Activated naive CD4-positive, alpha-beta T cell treated with anti-CD3 and anti-CD28 coated beads, Interleukin-2, amount 50 U/mL, for 24 hours (primary cell): ENCODE data around the gene FAM193A.
"Not testable (repeated sequence)": the region's sequence is repeated elsewhere in the genome, so short reads cannot be mapped to it uniquely, and the experiment has no call there.

ENCODE experiments used
- H3K27ac Mint-ChIP-seq: one replicate; pipeline ENCODE4 v1.8.0; 2021; ENCODE audit warnings: mild to moderate bottlenecking, mixed read lengths
- H3K27me3 Mint-ChIP-seq: one replicate; pipeline ENCODE4 v1.8.0; 2021; ENCODE audit warnings: mixed read lengths
- H3K36me3 Mint-ChIP-seq: one replicate; pipeline ENCODE4 v1.8.0; 2021; ENCODE audit warnings: mixed read lengths
- H3K4me1 Mint-ChIP-seq: one replicate; pipeline ENCODE4 v1.8.0; 2021; ENCODE audit warnings: mixed read lengths
- H3K4me3 Mint-ChIP-seq: one replicate; pipeline ENCODE4 v1.8.0; 2021; ENCODE audit warnings: mild to moderate bottlenecking, mixed read lengths
- H3K9me3 Mint-ChIP-seq: one replicate; pipeline ENCODE4 v1.8.0; 2021; ENCODE audit warnings: mixed read lengths

FAM193A gene

DNA sequence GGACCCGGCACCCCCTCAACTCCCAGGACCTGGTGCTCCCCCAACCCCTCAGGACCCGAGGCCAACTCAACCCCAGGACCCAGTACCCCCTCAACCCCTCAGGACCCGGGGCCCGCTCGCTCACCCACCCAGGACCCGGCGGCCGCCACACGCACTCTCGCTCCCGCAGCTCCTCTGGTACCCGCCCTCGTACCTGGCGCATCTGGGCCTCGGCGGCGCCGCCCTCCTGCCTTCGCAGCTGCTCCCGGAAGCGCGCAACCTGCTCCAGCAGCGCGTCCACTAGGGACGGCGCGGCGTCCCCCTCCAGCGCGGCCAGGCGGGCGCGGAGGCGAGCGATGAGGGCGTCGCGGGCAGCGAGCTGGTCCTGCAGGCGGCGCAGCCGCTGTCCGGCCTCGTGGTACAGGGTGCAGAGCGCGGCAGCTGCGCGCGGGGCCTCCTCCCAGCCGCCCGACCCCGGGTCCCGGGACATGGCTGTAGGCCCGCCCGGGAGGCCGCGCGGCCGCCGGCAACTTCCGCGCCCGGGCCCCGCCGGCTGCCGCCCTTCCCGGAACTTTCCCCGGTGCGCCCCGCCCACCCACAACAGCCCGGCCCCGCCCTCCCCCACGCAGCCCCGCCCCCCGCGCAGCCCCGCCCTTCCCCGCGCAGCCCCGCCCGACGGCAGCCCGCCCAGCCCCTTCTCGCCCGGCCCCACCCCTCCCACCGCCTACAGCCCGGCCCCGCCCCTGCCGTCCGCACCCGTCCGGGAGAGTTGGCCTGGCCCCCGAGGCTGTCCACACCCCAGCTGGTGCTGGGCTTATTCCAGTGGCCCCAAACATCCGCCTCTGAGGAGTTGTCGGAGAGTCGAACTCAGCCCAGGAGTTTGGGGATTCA lies 219.6 kb downstream of the FAM193A start, which contains the start of gene TNIP2:
TNIP2 (minus strand) TSS at position 516 of the 870 bp plus-strand sequence; CDS start at position 469, 47 bp downstream.
- peak within 1 kb of the TSS; percentile 92 for H3K27ac Mint-ChIP-seq
- peaks cover 25% of the 10 kb centered on the region for H3K4me1 Mint-ChIP-seq
- H3K9me3 Mint-ChIP-seq = no peaks in the 10 kb centered on the region
- H3K36me3 Mint-ChIP-seq = no peaks in the 10 kb centered on the region
- no peaks in the 10 kb centered on the region for H3K27me3 Mint-ChIP-seq
- H3K4me3 Mint-ChIP-seq = peak within 1 kb of the TSS; percentile 91

DNA sequence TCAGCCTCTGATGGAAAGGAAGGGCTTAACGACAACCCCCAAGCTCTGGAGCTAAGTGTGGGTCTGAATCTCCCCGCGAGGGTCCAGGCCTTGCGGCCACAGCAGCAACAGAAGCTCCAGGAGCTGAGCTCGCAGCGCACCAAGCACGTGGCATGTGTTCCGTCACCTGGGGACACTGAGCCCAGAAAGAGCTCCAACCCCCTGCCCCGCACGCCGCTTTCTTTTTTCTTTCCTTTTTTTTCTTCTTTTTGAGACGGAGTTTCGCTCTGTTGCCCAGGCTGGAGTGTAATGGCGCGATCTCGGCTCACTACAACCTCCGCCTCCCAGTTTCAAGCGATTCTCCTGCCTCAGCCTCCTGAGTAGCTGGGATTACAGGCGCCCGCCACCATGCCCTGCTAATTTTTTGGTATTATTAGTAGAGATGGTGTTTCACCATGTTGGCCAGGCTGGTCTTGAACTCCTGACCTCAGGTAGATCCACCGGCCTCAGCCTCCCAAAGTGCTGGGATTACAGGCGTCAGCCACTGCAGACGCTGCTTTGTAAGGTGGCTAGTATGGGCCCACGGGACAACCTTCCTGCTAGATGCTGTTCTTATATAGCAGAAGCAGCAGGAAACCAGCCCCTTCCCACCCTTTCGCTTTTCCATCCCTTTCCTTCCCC lies 220.4 kb downstream of the FAM193A start:
- peaks cover 23% of the 10 kb centered on the region for H3K4me1 Mint-ChIP-seq
- H3K27ac Mint-ChIP-seq = peak overlapping the region; percentile 73
- H3K36me3 Mint-ChIP-seq = no peaks in the 10 kb centered on the region
- peak overlapping the region; percentile 82 for H3K4me3 Mint-ChIP-seq
- no peaks in the 10 kb centered on the region for H3K27me3 Mint-ChIP-seq
- no peaks in the 10 kb centered on the region for H3K9me3 Mint-ChIP-seq

DNA sequence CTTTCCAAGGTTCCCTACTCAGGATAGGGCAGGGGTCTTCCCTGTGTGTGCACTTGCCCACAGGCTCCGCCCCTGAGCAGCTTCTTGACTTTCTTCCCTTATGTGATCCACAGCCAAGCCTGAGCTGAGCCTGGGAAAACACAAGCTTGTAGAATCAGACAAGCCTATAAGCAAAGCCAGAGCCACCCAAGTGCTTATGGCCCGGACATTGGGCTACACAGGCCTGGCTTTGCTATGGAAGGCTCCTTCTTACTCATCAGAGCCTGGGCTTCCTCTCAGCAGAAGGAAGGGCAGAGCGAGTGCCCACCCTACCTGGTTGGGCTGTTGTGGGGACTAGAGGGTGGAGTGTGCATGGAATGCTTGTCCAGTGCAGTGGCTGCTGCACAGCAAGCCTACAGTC lies 221.0 kb downstream of the FAM193A start:
- Mint-ChIP-seq H3K9me3 (no peaks in the 10 kb centered on the region), H3K27me3 (no peaks in the 10 kb centered on the region), H3K4me1 (peaks cover 19% of the 10 kb centered on the region), H3K4me3 (peak overlapping the region; percentile 51), H3K36me3 (no peaks in the 10 kb centered on the region), H3K27ac (peak overlapping the region; percentile 73)

DNA sequence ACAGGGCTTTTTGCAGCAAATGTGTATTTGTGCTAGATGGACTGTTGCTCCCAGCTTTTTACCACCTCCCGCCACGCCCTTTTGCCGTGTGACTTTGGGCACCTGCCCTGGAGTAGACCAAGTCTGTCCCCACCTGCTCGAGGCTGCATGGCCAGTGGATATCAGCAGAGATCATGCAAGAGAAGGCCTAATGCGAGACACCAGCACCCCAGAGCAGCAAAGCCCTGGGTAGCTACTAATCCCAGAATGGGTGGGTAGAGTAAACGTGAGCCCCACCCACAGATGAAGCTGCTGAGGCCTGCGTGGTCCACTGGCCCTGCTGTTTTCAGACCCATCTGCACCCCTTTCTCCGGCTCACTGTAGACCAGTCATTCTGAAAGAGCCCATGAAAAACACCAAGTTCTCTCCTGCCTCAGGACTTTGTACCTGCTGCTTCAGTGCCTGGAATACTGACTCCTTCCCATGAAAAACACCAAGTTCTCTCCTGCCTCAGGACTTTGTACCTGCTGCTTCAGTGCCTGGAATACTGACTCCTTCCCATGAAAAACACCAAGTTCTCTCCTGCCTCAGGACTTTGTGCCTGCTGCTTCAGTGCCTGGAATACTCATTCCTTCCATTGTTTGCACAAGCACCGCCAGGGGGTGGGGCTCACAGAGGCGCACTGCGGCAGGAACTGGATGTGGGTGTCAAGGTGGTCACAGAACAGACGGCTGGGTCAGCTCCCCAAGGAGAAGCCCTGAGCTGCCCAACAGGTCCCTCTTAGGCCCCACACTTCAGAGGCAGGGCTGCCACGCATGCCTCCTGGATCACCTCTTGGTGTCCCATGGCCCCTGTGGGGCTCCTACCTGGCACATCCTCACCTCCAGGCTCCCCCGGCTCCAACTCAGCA lies 224.8 kb downstream of the FAM193A start:
- no peaks in the 10 kb centered on the region for H3K9me3 Mint-ChIP-seq
- no peaks in the 10 kb centered on the region for H3K27me3 Mint-ChIP-seq
- no peaks in the 10 kb centered on the region for H3K4me1 Mint-ChIP-seq
- H3K27ac Mint-ChIP-seq = no peak overlapping the region
- H3K4me3 Mint-ChIP-seq = no peak overlapping the region
- H3K36me3 Mint-ChIP-seq = no peaks in the 10 kb centered on the region

DNA sequence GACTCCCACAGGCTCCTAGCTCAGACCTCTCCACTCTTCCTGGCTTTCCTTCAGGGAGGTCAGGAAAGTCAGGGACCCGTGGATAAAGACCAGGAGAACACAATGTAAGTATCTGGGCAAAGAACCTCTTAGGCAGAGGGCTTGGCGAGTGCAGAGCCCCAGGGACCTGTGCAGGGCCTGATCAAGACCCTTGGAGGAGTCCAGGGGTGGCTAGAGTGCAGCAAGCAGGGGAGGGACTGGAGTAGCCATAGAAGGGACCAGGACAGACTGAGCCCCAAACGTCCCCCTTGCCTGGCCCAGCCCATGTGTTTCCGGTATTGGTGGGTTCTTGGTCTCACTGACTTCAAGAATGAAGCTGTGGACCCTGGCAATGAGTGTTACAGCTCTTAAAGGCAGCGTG lies 225.6 kb downstream of the FAM193A start:
- H3K27me3 Mint-ChIP-seq = no peaks in the 10 kb centered on the region
- H3K36me3 Mint-ChIP-seq = no peaks in the 10 kb centered on the region
- H3K4me1 Mint-ChIP-seq = no peaks in the 10 kb centered on the region
- H3K4me3 Mint-ChIP-seq = no peak overlapping the region
- no peaks in the 10 kb centered on the region for H3K9me3 Mint-ChIP-seq
- no peak overlapping the region for H3K27ac Mint-ChIP-seq

DNA sequence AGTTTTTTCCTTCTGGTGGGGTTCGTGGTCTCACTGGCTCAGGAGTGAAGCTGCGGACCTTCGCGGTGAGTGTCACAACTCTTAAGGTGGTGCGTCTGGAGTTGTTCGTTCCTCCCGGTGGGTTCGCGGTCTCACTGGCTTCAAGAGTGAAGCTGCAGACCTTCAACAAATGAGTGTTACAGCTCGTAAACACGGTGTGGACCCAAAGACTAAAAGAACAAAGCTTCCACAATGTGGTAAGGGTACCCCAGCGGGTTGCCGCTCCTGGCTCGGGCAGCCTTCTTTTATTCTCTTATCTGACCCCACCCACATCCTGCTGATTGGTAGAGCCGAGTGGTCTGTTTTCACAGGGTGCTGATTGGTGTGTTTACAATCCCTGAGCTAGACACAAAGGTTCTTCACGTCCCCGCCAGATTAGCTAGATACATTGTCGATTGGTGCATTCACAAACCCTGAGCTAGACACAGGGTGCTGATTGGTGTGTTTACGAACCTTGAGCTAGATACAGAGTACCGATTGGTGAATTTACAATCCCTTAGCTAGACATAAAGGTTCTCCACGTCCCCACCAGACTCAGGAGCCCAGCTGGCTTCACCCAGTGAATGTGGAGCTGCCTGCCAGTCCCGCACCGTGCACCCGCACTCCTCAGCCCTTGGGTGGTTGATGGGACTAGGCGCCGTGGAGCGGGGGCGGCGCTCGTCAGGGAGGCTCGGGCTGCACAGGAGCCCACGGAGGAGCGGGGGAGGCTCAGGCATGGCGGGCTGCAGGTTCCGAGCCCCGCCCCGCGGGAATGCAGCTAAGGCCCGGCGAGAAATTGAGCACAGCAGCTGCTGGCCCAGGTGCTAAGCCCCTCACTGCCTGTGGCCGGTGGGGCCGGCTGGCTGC lies 226.3 kb downstream of the FAM193A start:
- not testable (repeated sequence) for H3K27me3 Mint-ChIP-seq, H3K27ac Mint-ChIP-seq, H3K36me3 Mint-ChIP-seq, H3K4me3 Mint-ChIP-seq, H3K9me3 Mint-ChIP-seq, H3K4me1 Mint-ChIP-seq

DNA sequence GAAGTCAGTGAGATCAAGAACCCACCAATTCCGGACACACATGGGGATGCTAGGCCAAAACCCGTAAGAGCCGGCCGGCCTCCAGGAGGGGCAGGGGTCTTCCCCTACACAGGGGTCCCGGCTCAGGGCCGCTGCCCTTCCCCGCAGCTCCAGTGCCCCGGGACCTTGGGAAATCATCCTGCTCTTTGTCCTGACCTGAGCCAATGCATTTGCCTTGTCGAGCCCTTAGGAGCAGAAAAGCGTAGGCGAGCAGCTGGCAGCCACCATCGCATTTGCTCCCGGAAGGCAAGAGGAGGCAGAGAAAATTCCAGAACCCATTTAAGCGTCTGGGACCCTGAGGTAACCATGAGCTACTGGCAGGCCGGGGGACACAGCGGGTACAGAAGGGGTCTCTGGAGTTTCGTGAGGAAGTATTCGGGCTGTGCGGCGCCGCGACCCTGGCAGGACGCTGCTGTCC lies 227.1 kb downstream of the FAM193A start:
- no peaks in the 10 kb centered on the region for H3K9me3 Mint-ChIP-seq
- H3K27me3 Mint-ChIP-seq = no peaks in the 10 kb centered on the region
- H3K4me3 Mint-ChIP-seq = peak overlapping the region; percentile 44
- no peaks in the 10 kb centered on the region for H3K36me3 Mint-ChIP-seq
- H3K4me1 Mint-ChIP-seq = no peaks in the 10 kb centered on the region
- no peak overlapping the region for H3K27ac Mint-ChIP-seq

DNA sequence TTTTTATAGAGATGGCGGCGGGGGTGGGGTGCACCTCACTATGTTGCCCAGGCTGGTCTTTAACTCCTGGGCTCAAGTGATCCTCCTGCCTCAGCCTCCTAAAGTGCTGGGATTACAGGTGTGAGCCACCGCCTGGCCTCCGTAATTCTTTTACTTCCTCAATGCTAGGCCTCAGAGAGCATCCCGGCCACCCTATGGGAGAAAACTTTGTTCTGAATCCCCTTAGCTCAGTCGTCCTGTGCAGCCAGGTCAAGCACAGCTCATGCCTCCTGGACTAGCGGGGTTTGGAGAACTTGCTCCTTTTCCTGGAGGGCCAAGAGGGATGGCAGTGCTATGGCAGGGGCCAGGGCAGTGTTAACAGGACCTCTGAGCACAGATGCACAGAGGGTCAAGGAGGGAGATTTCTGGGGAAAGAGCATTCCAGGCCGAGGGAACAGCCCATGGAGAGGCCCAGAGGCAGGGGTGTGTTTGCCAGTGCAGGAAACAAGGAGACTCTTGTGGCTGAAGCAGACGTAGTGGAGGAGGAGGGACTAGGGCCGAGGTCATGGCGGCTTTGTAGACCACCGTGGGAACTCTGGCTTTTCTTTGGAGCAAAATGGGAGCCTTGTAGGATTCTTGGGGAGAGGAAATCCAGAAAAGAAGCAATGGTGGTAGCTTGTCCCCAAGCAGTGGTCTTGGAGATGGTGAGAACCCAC lies 229.5 kb downstream of the FAM193A start:
- H3K4me3 Mint-ChIP-seq = no peak overlapping the region
- no peaks in the 10 kb centered on the region for H3K9me3 Mint-ChIP-seq
- no peaks in the 10 kb centered on the region for H3K36me3 Mint-ChIP-seq
- peaks cover 10% of the 10 kb centered on the region for H3K4me1 Mint-ChIP-seq
- no peaks in the 10 kb centered on the region for H3K27me3 Mint-ChIP-seq
- no peak overlapping the region for H3K27ac Mint-ChIP-seq

DNA sequence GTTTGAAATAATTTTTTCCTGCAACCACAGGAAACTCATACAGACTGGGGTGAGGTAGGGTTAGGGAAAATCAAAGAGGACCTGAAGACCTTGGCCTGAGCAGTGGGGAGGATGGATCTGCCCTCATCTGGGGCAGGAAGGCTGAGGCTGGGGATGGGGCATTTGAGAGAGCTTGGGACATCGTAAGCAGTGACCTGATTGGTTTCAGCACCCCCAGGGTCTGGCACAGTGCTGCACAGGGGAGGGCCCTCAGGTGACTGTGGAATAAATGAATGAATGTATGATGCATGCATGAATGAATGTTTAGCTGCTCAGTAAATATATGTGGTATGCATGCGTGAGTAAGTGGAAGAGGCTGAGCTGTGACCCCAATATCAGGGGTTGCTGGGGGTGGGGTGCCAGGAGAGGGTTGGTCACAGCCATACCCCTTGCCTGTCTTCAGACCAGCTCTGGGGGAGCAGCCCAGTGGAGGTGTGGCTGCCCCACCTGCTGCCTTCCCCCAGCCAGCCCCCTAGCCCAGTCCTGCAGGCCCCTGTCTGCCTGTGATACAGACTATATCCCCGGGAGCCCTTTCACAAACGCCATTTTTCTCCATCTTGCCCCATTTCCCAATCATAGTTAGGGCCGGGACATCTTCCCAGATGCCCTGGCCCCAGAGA lies 230.7 kb downstream of the FAM193A start:
- H3K27ac Mint-ChIP-seq = no peak overlapping the region
- H3K9me3 Mint-ChIP-seq = no peaks in the 10 kb centered on the region

DNA sequence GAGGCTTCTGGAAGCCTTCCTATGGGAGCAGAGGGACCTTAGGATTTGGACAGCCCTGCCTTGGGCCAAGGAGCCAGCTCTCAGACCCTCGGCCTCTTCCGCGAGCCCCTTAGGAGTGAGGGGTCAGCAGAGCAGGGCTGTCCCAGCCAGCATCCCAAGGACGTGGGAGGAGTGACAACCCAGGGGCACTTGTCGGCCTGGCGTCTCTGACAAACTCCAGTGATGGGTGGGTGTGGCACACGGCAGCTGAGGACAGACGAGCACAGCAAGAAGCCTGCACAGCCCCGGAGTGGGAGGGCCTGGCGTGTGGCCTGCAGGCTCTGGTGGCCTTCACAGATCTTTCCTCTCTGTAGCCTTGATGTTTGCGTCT lies 231.2 kb downstream of the FAM193A start:
- H3K27me3 Mint-ChIP-seq = no peaks in the 10 kb centered on the region
- no peaks in the 10 kb centered on the region for H3K9me3 Mint-ChIP-seq
- no peak overlapping the region for H3K4me3 Mint-ChIP-seq
- H3K4me1 Mint-ChIP-seq = peaks cover 15% of the 10 kb centered on the region
- no peaks in the 10 kb centered on the region for H3K36me3 Mint-ChIP-seq
- no peak overlapping the region for H3K27ac Mint-ChIP-seq

More for the DNA sequence above, 230.7 kb downstream of the FAM193A start:
- no peaks in the 10 kb centered on the region for H3K27me3 Mint-ChIP-seq
- no peak overlapping the region for H3K4me3 Mint-ChIP-seq
- H3K36me3 Mint-ChIP-seq = no peaks in the 10 kb centered on the region
- peaks cover 15% of the 10 kb centered on the region for H3K4me1 Mint-ChIP-seq

DNA sequence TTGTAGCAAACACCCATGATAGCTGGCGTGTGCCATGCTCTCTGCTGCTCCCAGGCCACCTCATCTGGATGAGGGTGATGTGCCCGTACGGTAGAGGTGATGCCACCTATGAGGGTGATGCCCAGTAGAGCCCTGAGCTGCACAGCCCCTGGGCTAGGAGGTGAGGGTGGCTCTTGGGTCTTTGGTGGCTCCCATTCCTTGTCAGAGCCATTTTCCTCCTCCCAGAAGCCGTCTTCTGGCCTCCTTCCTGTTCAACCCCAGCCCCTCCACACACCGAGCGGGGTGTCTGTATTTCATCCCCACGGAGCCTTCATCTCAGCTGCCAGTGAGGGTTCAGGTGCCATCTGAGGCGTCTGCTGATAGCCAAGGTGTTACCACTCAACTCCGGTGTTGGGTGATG lies 231.7 kb downstream of the FAM193A start:
- no peaks in the 10 kb centered on the region for H3K36me3 Mint-ChIP-seq
- H3K4me3 Mint-ChIP-seq = no peak overlapping the region
- H3K4me1 Mint-ChIP-seq = peaks cover 15% of the 10 kb centered on the region
- H3K27me3 Mint-ChIP-seq = no peaks in the 10 kb centered on the region
- H3K27ac Mint-ChIP-seq = no peak overlapping the region
- H3K9me3 Mint-ChIP-seq = no peaks in the 10 kb centered on the region

DNA sequence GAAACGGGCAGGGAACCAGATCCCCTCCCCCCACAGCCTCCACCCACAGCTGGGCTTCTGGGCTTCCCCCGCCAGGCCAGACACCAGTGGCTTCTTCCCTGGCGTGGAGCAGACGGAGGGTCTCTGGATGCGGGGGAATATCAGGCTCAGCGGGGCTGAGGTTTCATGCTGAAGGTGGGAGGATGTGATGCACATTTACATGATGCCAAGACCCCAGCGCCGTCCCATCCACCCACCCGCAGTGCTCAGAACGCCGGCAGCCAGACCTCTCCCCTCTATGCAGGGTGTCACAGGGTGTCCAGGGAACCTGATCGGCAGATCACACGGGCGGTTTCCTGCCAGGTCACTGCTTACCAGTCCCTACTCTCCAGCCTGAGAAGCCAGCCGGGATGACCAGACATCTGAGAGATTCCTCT lies 232.5 kb downstream of the FAM193A start:
- H3K36me3 Mint-ChIP-seq = no peaks in the 10 kb centered on the region
- no peaks in the 10 kb centered on the region for H3K27me3 Mint-ChIP-seq
- peaks cover 15% of the 10 kb centered on the region for H3K4me1 Mint-ChIP-seq
- peak overlapping the region; percentile 33 for H3K27ac Mint-ChIP-seq
- no peak overlapping the region for H3K4me3 Mint-ChIP-seq
- no peaks in the 10 kb centered on the region for H3K9me3 Mint-ChIP-seq

DNA sequence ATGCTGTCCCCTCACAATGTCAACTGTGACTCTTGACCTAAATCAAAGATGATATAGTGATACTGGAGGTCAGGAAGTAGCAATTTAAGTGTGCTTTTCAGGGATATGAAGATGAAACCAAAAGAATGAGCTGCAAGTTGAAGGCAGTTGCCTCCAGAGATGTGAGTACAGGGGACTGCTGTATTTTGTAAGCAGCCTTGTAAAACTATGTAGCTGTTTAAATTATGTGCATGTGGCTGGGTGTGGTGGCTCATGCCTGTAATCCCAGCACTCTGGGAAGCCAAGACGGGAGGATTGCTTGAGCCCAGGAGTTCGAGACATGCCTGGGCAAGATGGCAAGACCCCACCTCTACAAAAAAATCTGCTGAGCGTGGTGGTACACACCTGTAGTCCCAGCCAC lies 234.8 kb downstream of the FAM193A start:
- no peaks in the 10 kb centered on the region for H3K9me3 Mint-ChIP-seq
- H3K4me1 Mint-ChIP-seq = peaks cover 15% of the 10 kb centered on the region
- H3K4me3 Mint-ChIP-seq = no peak overlapping the region
- H3K36me3 Mint-ChIP-seq = no peaks in the 10 kb centered on the region
- no peaks in the 10 kb centered on the region for H3K27me3 Mint-ChIP-seq
- no peak overlapping the region for H3K27ac Mint-ChIP-seq

DNA sequence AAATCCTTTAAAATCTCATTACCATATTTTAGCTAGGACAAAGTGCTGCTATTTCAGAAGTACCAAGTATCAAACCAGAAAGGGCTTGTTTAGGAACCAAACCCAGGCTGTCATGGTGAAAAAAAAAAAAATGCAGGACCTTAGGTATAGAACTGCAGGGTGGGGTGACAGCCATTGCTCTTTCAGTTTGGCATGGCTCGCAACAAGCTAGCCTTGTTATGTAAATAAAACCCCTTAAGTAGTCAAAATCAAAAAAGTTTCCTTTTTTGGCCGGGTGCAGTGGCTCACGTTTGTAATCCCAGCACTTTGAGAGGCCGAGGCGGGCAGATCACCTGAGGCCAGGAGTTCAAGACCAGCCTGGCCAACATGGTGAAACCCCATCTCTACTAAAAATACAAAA lies 244.2 kb downstream of the FAM193A start:
- not testable (repeated sequence) for H3K4me1 Mint-ChIP-seq, H3K4me3 Mint-ChIP-seq, H3K36me3 Mint-ChIP-seq, H3K27me3 Mint-ChIP-seq, H3K27ac Mint-ChIP-seq, H3K9me3 Mint-ChIP-seq
